ENCODE data around the gene AGBL4. TPM values are rescaled to one million over a fixed set of nuclear protein-coding genes. Genes with fewer than 3 reads are reported as not detected.

AGBL4 gene
- polyA plus RNA-seq, 1 donor (not counting 4 experiments of a cell fraction or from before 2014, with no cell fraction given) = not detected

- H3K9me3 ChIP-seq (ENCODE audit: control insufficient read depth, low read depth, low read length) = no peaks in the 10 kb centered on the region
- no peaks in the 10 kb centered on the region for H3K9me1 ChIP-seq (ENCODE audit: control insufficient read depth, extremely low read depth, insufficient read depth, low read length)
- no peaks in the 10 kb centered on the region for H3K36me3 ChIP-seq (ENCODE audit: control insufficient read depth in 2 of 2, extremely low read depth in 1 of 2, insufficient read depth in 2 of 2, low read length in 2 of 2)
- DNase-seq (ENCODE audit: low read depth, low spot score) (no peak), FAIRE-seq (no peak)
- H3K27ac ChIP-seq (ENCODE audit: control insufficient read depth, insufficient read depth, low read length) = no peak overlapping the region
- H3K4me3 ChIP-seq (ENCODE audit: control insufficient read depth in 2 of 3, extremely low read depth in 1 of 3, insufficient read depth in 2 of 3, low read depth in 1 of 3, low read length in 3 of 3) = no peak overlapping the region
- dilution Hi-C loops (cut with MboI; ENCODE audit: extremely low pct_ligation_motif_present, low sequenced_read_pairs) = no loop called here
- no peak overlapping the region for H3K4me2 ChIP-seq (ENCODE audit: control insufficient read depth, extremely low read depth, insufficient read depth, low read depth, low read length)
- no peaks in the 10 kb centered on the region for H3K79me2 ChIP-seq (ENCODE audit: control insufficient read depth, insufficient read depth, low read length)
- no peak overlapping the region for H2AFZ ChIP-seq (ENCODE audit: control insufficient read depth, low read length)
- no peaks in the 10 kb centered on the region for H3K27me3 ChIP-seq (ENCODE audit: control insufficient read depth, extremely low read depth, insufficient read depth, low read length)
- no peak overlapping the region for H3K9ac ChIP-seq (ENCODE audit: control insufficient read depth, extremely low read depth, insufficient read depth, low read length)
- TF ChIP-seq EZH2 (IDR thresholded peaks at IDR 0.05; ENCODE audit: low read length) (no peak), CTCF (optimal IDR thresholded peaks at IDR 0.05 in 1 of 3, IDR thresholded peaks at IDR 0.05 in 1 of 3, conservative IDR thresholded peaks at IDR 0.05 in 1 of 3; ENCODE audit: extremely low read depth in 1 of 3, insufficient read depth in 2 of 3, low read length in 3 of 3) (no peak)
- H3K4me1 ChIP-seq (ENCODE audit: control insufficient read depth, extremely low read depth, insufficient read depth, low read length) = no peaks in the 10 kb centered on the region
- no peaks in the 10 kb centered on the region for H4K20me1 ChIP-seq (ENCODE audit: control insufficient read depth, extremely low read depth, insufficient read depth, low read length)
Observed at GRCh38 chr1:48715921-48716320, 1307.8 kb downstream of the AGBL4 start.

GRCh38 chr1:48710915-48711314 is 1312.8 kb downstream of the AGBL4 start:
- DNase-seq (ENCODE audit: low read depth, low spot score) (no peak), FAIRE-seq (no peak)
- Histone ChIP-seq H3K4me3 (ENCODE audit: control insufficient read depth in 2 of 3, extremely low read depth in 1 of 3, insufficient read depth in 2 of 3, low read depth in 1 of 3, low read length in 3 of 3) (no peak overlapping the region), H4K20me1 (ENCODE audit: control insufficient read depth, extremely low read depth, insufficient read depth, low read length) (no peaks in the 10 kb centered on the region), H3K9me3 (ENCODE audit: control insufficient read depth, low read depth, low read length) (no peaks in the 10 kb centered on the region), H3K27ac (ENCODE audit: control insufficient read depth, insufficient read depth, low read length) (no peak overlapping the region), H3K4me2 (ENCODE audit: control insufficient read depth, extremely low read depth, insufficient read depth, low read depth, low read length) (no peak overlapping the region), H3K36me3 (ENCODE audit: control insufficient read depth in 2 of 2, extremely low read depth in 1 of 2, insufficient read depth in 2 of 2, low read length in 2 of 2) (no peaks in the 10 kb centered on the region), H2AFZ (ENCODE audit: control insufficient read depth, low read length) (no peak overlapping the region), H3K79me2 (ENCODE audit: control insufficient read depth, insufficient read depth, low read length) (no peaks in the 10 kb centered on the region), H3K27me3 (ENCODE audit: control insufficient read depth, extremely low read depth, insufficient read depth, low read length) (no peaks in the 10 kb centered on the region), H3K4me1 (ENCODE audit: control insufficient read depth, extremely low read depth, insufficient read depth, low read length) (no peaks in the 10 kb centered on the region), H3K9ac (ENCODE audit: control insufficient read depth, extremely low read depth, insufficient read depth, low read length) (no peak overlapping the region), H3K9me1 (ENCODE audit: control insufficient read depth, extremely low read depth, insufficient read depth, low read length) (no peaks in the 10 kb centered on the region)
- dilution Hi-C loops (cut with MboI; ENCODE audit: extremely low pct_ligation_motif_present, low sequenced_read_pairs) = no loop called here
- no peak for TF ChIP-seq EZH2 (IDR thresholded peaks at IDR 0.05; ENCODE audit: low read length)

- Histone ChIP-seq H3K4me2 (ENCODE audit: control insufficient read depth, extremely low read depth, insufficient read depth, low read depth, low read length) (no peak overlapping the region), H3K36me3 (ENCODE audit: control insufficient read depth in 2 of 2, extremely low read depth in 1 of 2, insufficient read depth in 2 of 2, low read length in 2 of 2) (no peaks in the 10 kb centered on the region), H3K27me3 (ENCODE audit: control insufficient read depth, extremely low read depth, insufficient read depth, low read length) (no peaks in the 10 kb centered on the region), H3K9me1 (ENCODE audit: control insufficient read depth, extremely low read depth, insufficient read depth, low read length) (no peaks in the 10 kb centered on the region), H3K9me3 (ENCODE audit: control insufficient read depth, low read depth, low read length) (no peaks in the 10 kb centered on the region), H4K20me1 (ENCODE audit: control insufficient read depth, extremely low read depth, insufficient read depth, low read length) (no peaks in the 10 kb centered on the region), H3K9ac (ENCODE audit: control insufficient read depth, extremely low read depth, insufficient read depth, low read length) (no peak overlapping the region), H3K79me2 (ENCODE audit: control insufficient read depth, insufficient read depth, low read length) (no peaks in the 10 kb centered on the region), H2AFZ (ENCODE audit: control insufficient read depth, low read length) (no peak overlapping the region), H3K4me3 (ENCODE audit: control insufficient read depth in 2 of 3, extremely low read depth in 1 of 3, insufficient read depth in 2 of 3, low read depth in 1 of 3, low read length in 3 of 3) (no peak overlapping the region), H3K27ac (ENCODE audit: control insufficient read depth, insufficient read depth, low read length) (no peak overlapping the region), H3K4me1 (ENCODE audit: control insufficient read depth, extremely low read depth, insufficient read depth, low read length) (no peaks in the 10 kb centered on the region)
- dilution Hi-C loops (cut with MboI; ENCODE audit: extremely low pct_ligation_motif_present, low sequenced_read_pairs) = no loop called here
- no peak for DNase-seq (ENCODE audit: low read depth, low spot score)
- no peak for FAIRE-seq
- TF ChIP-seq EZH2 (IDR thresholded peaks at IDR 0.05; ENCODE audit: low read length) = no peak
- no peak for TF ChIP-seq CTCF (optimal IDR thresholded peaks at IDR 0.05 in 1 of 3, IDR thresholded peaks at IDR 0.05 in 1 of 3, conservative IDR thresholded peaks at IDR 0.05 in 1 of 3; ENCODE audit: extremely low read depth in 1 of 3, insufficient read depth in 2 of 3, low read length in 3 of 3)
Observed at GRCh38 chr1:48710318-48710717, 1313.4 kb downstream of the AGBL4 start.

Measured in keratinocyte (primary cell).